GM12892 (cell line): Measurements from ENCODE around the gene PTER.

Source experiments
- POLR2A ChIP-seq: IDR thresholded peaks from 2 replicates; pipeline ENCODE4 v1.6.1; 2011; ENCODE audit warnings: low read depth, low read length, control low read depth
- POLR2AphosphoS5 ChIP-seq: IDR thresholded peaks from 2 replicates; pipeline ENCODE4 v1.6.1; 2011; ENCODE audit warnings: low read depth, low read length, control low read depth
- TAF1 ChIP-seq: IDR thresholded peaks from 2 replicates; pipeline ENCODE4 v1.6.1; 2011; ENCODE audit warnings: low read depth, mild to moderate bottlenecking, control low read depth, low read length, borderline replicate concordance

DNA sequence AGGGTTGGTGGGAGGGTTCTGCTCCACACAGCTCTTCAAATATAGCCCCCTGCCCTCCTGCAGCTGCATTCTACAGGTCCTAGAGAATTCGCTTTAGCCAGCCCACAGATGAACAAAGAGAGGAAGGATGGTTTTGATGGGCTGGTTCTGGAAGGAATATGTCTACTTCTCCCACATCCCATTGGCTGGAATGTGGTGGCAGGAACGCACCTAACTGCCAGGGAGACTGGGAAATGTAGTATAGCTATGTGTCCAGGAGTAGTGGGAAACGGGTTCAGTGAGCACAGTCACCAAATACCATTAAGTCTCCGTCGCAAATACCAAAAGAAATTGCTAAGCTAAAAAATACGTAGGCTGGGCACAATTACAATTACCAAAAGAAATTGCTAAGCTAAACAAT is 7.3 kb upstream of the PTER start:
- no peak for TF ChIP-seq POLR2A
- no peak for TF ChIP-seq POLR2AphosphoS5
- no peak for TF ChIP-seq TAF1
